ENCODE results near the gene CRIM1.

CRIM1 gene

GRCh38 chr2:36411962-36412444, 56.4 kb downstream of the CRIM1 start:
- in situ Hi-C loops (cut with HindIII; ENCODE audit: low sequenced_read_pairs), result loop anchor here (5.0 kb wide), 1 partner anchor 45 kb away; no protein-coding TSS in a partner anchor
- H3K4me3 ChIP-seq (ENCODE audit: low read depth, low read length), result no peak overlapping the region
- no peak for DNase-seq (ENCODE audit: low read depth)
- peak; percentile 27 for TF ChIP-seq CTCF (IDR thresholded peaks at IDR 0.05; ENCODE audit: low read depth, low read length, missing control alignments)

GRCh38 chr2:36413218-36413617, 57.6 kb downstream of the CRIM1 start:
- no peak for TF ChIP-seq CTCF (IDR thresholded peaks at IDR 0.05; ENCODE audit: low read depth, low read length, missing control alignments)
- in situ Hi-C loops (cut with HindIII; ENCODE audit: low sequenced_read_pairs), result loop anchor here (5.0 kb wide), 1 partner anchor 44 kb away; no protein-coding TSS in a partner anchor
- H3K4me3 ChIP-seq (ENCODE audit: low read depth, low read length), result no peak overlapping the region
- no peak for DNase-seq (ENCODE audit: low read depth)

- H3K4me3 ChIP-seq (ENCODE audit: low read depth, low read length), result no peak overlapping the region
- in situ Hi-C loops (cut with HindIII; ENCODE audit: low sequenced_read_pairs), result loop anchor here (5.0 kb wide), 1 partner anchor 43 kb away; no protein-coding TSS in a partner anchor
- no peak for TF ChIP-seq CTCF (IDR thresholded peaks at IDR 0.05; ENCODE audit: low read depth, low read length, missing control alignments)
- no peak for DNase-seq (ENCODE audit: low read depth)
These were observed 58.7 kb downstream of the CRIM1 start for GRCh38 chr2:36414307-36414706.

- no peak overlapping the region for H3K4me3 ChIP-seq (ENCODE audit: low read depth, low read length)
- in situ Hi-C loops (cut with HindIII; ENCODE audit: low sequenced_read_pairs), result no loop called here
- no peak for DNase-seq (ENCODE audit: low read depth)
- TF ChIP-seq CTCF (IDR thresholded peaks at IDR 0.05; ENCODE audit: low read depth, low read length, missing control alignments), result no peak
These were observed 59.9 kb downstream of the CRIM1 start for GRCh38 chr2:36415381-36416022.

GRCh38 chr2:36416370-36417165, 61.0 kb downstream of the CRIM1 start:
- no peak for DNase-seq (ENCODE audit: low read depth)
- in situ Hi-C loops (cut with HindIII; ENCODE audit: low sequenced_read_pairs), result no loop called here
- no peak overlapping the region for H3K4me3 ChIP-seq (ENCODE audit: low read depth, low read length)
- no peak for TF ChIP-seq CTCF (IDR thresholded peaks at IDR 0.05; ENCODE audit: low read depth, low read length, missing control alignments)

GRCh38 chr2:36420569-36421181, 65.1 kb downstream of the CRIM1 start:
- TF ChIP-seq CTCF (IDR thresholded peaks at IDR 0.05; ENCODE audit: low read depth, low read length, missing control alignments), result no peak
- no peak for DNase-seq (ENCODE audit: low read depth)
- no peak overlapping the region for H3K4me3 ChIP-seq (ENCODE audit: low read depth, low read length)
- in situ Hi-C loops (cut with HindIII; ENCODE audit: low sequenced_read_pairs), result no loop called here
